HepG2 (cell line): ENCODE measurements around the gene MMP7. TPM values are rescaled to one million over a fixed set of nuclear protein-coding genes. Genes with fewer than 3 reads are reported as not detected.
"Not testable (repeated sequence)": the region's sequence is repeated elsewhere in the genome, so short reads cannot be mapped to it uniquely, and the experiment has no call there.

Experiments used
- ATAC-seq: fragments of 200-7000 bp; cut with Tn5 transposase; 3 replicates; pipeline ENCODE4 v1.9.1; 2020; ENCODE audit warnings: mild to moderate bottlenecking, moderate library complexity
- BruUV-seq: library from RNA; stranded (reverse); fragments of 400-500 nt; replicated peaks from 2 replicates; lab custom pipeline; 2021; lab: Mats Ljungman, UMichigan
- CTCF ChIA-PET: fragments of 300-600 bp; formaldehyde crosslinking; extraction: SDS; loops from one replicate; lab custom pipeline; 2021; ENCODE audit warnings: low total read pairs, inconsistent platforms, low intra/inter-chr PET ratio; lab: Yijun Ruan, JAX
- POLR2A ChIA-PET: fragments of 350-600 bp; sonication (Branson Sonifier 250); formaldehyde crosslinking; loops from one replicate; lab custom pipeline; 2020; ENCODE audit warnings: antibody characterized with exemption, inconsistent platforms; lab: Yijun Ruan, JAX
- DNase-seq: peaks from one replicate; pipeline ENCODE4 v3.0.0-alpha.2; 2015; ENCODE audit warnings: low spot score
- FAIRE-seq: peaks from 3 replicates; lab custom pipeline; 2011; peaks lifted over from hg19 to GRCh38; lab: Jason Lieb, UNC
- H2AFZ ChIP-seq: one replicate; pipeline ENCODE4 v1.6.1; 2011; ENCODE audit warnings: low read length, inconsistent platforms
- H3K27ac ChIP-seq: fragments of 300-600 bp; 3 replicates; pipeline ENCODE4 v1.8.0; 2011; ENCODE audit warnings: mixed run types, mild to moderate bottlenecking, mixed read lengths, low read length, inconsistent platforms; ENCODE audit not compliant: insufficient read depth; ENCODE audit errors: extremely low read length
- H3K27me3 ChIP-seq, 2 experiments: fragments of 200-600 bp in 1 of 2; 2 replicates in 1 of 2; 3 replicates in 1 of 2; pipeline versions ENCODE4 v1.6.0 to v1.8.0; 2011; ENCODE audit warnings: low read length in 2 of 2, mild to moderate bottlenecking in 2 of 2, moderate library complexity in 2 of 2, inconsistent platforms in 1 of 2; ENCODE audit not compliant: insufficient read depth in 2 of 2, control insufficient read depth in 1 of 2
- H3K36me3 ChIP-seq, 2 experiments: fragments of 200-600 bp in 1 of 2; replicated peaks in 1 of 2; 2 replicates in 1 of 2; 3 replicates in 1 of 2; pipeline versions ENCODE4 v1.5.1 to v1.8.0; 2011; ENCODE audit warnings: low read length in 2 of 2, inconsistent platforms in 1 of 2; ENCODE audit not compliant: insufficient read depth in 2 of 2, control insufficient read depth in 1 of 2
- H3K4me1 ChIP-seq: 2 replicates; pipeline ENCODE4 v1.5.1; 2012; ENCODE audit warnings: low read length, inconsistent platforms; ENCODE audit not compliant: insufficient read depth
- H3K4me2 ChIP-seq: 2 replicates; pipeline ENCODE4 v1.6.0; 2011; ENCODE audit warnings: low read depth, low read length, inconsistent platforms
- H3K4me3 ChIP-seq, 3 experiments: fragments of 200-600 bp in 1 of 3; sonication (generic), shearing (Covaris generic) in 1 of 3; replicated peaks in 1 of 3; 2 replicates each; pipeline ENCODE4 v1.5.1; 2011 to 2016; ENCODE audit warnings: low read length in 3 of 3, inconsistent platforms in 2 of 3, low read depth in 2 of 3, mild to moderate bottlenecking in 2 of 3, control low read depth in 1 of 3, mixed read lengths in 1 of 3; ENCODE audit not compliant: insufficient read depth in 1 of 3
- H3K79me2 ChIP-seq: one replicate; pipeline ENCODE4 v1.6.1; 2011; ENCODE audit warnings: low read length, inconsistent platforms; ENCODE audit not compliant: insufficient read depth
- H3K9ac ChIP-seq: 2 replicates; pipeline ENCODE4 v1.6.0; 2011; ENCODE audit warnings: mild to moderate bottlenecking, low read depth, low read length, inconsistent platforms; ENCODE audit not compliant: insufficient read depth
- H3K9me3 ChIP-seq: 2 replicates; pipeline ENCODE4 v1.5.1; 2012; ENCODE audit warnings: mild to moderate bottlenecking, low read length
- H4K20me1 ChIP-seq: 2 replicates; pipeline ENCODE4 v1.6.0; 2011; ENCODE audit warnings: inconsistent platforms, mild to moderate bottlenecking, low read length, moderate library complexity; ENCODE audit not compliant: insufficient read depth
- HOXA9 ChIP-seq: sonication (generic); formaldehyde crosslinking; IDR thresholded peaks from 2 replicates; pipeline ENCODE4 v1.8.1; 2022; ENCODE audit warnings: missing genetic modification reagents, mild to moderate bottlenecking, moderate library complexity, borderline replicate concordance
- SRF ChIP-seq: IDR thresholded peaks from 2 replicates; pipeline ENCODE4 v1.6.1; 2011; ENCODE audit warnings: mild to moderate bottlenecking, low read depth, low read length, moderate library complexity
- WGBS: methylation state at CpG from one replicate; pipeline ENCODE4 v1.1.6; 2017; ENCODE audit warnings: low lambda C conversion rate; 5-methylcytosine and 5-hydroxymethylcytosine counted together
- in situ Hi-C: cut with HindIII; loops from 2 replicates; pipeline ENCODE4 v1.10.0; 2017; ENCODE audit warnings: low pct_unique_long_range_greater_than_20kb; ENCODE audit not compliant: extremely low pct_ligation_motif_present
- intact Hi-C: fragments of 100-400 bp; cut with micrococcal nuclease; formaldehyde crosslinking; loops from one replicate; pipeline ENCODE4 v1.10.0; 2022; ENCODE audit not compliant: unreplicated experiment
- polyA plus RNA-seq, 8 experiments: library from polyadenylated mRNA; depleted of rRNA in 3 of 8; stranded (reverse) in 7 of 8; unstranded in 1 of 8; fragments of >200 nt; fragmentation: Illumina TruSeq in 4 of 8; extraction: Trizol in 4 of 8; gene quantifications; 2 replicates each; pipeline versions ENCODE4 v1.2.1 to v1.2.3, GENCODE V29; 2011 to 2016; ENCODE audit warnings: low read depth in 4 of 8, missing spikeins in 1 of 8, mixed read lengths in 1 of 8; ENCODE audit not compliant: insufficient read depth in 1 of 8
- total RNA-seq, 5 experiments: library from RNA; depleted of rRNA; stranded (reverse); fragments of >200 nt; fragmentation: Illumina TruSeq; extraction: Trizol; gene quantifications; 2 replicates each; pipeline ENCODE4 v1.2.3, GENCODE V29; 2016; ENCODE audit warnings: low read depth in 1 of 5
- TF ChIP-seq, protein P1 (sequence below): sonication (generic); formaldehyde crosslinking; IDR thresholded peaks from 2 replicates; pipeline ENCODE4 v1.5.0; 2020; ENCODE audit warnings: mild to moderate bottlenecking, missing genetic modification reagents
- TF ChIP-seq, protein P2 (sequence below): sonication (generic); formaldehyde crosslinking; IDR thresholded peaks from 2 replicates; pipeline ENCODE4 v1.8.0; 2022; ENCODE audit warnings: missing genetic modification reagents, mild to moderate bottlenecking, inconsistent platforms, borderline replicate concordance
- TF ChIP-seq, protein P3 (sequence below): sonication (generic); formaldehyde crosslinking; conservative IDR thresholded peaks from 2 replicates; pipeline ENCODE4 v1.8.0; 2022; ENCODE audit warnings: mild to moderate bottlenecking, moderate library complexity, missing genetic modification reagents

MMP7 gene
- total and polyA plus RNA-seq, 2 of the 13 experiments (the other 11 are each of a cell fraction or from before 2014, with no cell fraction given), result 0.17 TPM; not detected in 1

DNA sequence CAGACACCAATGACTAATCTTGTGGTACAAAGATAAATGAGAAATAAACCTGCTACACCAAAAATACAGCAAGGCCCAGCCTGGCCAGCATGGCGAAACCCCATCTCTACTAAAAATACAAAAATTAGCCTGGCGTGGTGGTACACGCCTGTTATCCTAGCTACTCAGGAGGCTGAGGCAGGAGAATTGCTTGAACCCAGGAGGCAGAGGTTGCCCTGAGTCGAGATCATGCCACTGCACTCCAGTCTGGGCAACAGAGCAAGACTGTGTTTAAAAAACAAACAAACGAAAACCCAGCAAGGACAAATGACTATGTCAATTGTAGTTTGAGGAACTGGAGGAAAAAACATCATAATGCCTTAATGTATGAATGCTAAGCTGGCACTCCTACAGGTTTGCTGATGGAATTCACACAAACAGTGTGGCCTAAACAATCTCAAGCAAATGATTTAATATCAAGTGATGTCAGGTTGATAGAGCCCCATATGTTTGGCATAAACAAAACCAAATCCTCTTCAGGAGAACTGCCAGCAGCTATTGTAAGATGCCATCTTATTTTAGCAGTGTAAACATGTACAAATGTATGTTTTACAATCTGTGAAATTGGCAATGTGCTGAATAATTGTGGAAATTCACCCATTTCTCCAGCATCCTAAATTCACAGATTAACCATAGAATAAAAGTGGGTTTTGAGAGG is 20.0 kb downstream of the MMP7 start (continued):
- TF ChIP-seq, protein P1, sequence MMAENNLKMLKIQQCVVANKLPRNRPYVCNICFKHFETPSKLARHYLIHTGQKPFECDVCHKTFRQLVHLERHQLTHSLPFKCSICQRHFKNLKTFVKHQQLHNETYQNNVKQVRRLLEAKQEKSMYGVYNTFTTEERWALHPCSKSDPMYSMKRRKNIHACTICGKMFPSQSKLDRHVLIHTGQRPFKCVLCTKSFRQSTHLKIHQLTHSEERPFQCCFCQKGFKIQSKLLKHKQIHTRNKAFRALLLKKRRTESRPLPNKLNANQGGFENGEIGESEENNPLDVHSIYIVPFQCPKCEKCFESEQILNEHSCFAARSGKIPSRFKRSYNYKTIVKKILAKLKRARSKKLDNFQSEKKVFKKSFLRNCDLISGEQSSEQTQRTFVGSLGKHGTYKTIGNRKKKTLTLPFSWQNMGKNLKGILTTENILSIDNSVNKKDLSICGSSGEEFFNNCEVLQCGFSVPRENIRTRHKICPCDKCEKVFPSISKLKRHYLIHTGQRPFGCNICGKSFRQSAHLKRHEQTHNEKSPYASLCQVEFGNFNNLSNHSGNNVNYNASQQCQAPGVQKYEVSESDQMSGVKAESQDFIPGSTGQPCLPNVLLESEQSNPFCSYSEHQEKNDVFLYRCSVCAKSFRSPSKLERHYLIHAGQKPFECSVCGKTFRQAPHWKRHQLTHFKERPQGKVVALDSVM, result peak; percentile 55; the same call in 1 of the 2 replicates
- TF ChIP-seq, protein P2, sequence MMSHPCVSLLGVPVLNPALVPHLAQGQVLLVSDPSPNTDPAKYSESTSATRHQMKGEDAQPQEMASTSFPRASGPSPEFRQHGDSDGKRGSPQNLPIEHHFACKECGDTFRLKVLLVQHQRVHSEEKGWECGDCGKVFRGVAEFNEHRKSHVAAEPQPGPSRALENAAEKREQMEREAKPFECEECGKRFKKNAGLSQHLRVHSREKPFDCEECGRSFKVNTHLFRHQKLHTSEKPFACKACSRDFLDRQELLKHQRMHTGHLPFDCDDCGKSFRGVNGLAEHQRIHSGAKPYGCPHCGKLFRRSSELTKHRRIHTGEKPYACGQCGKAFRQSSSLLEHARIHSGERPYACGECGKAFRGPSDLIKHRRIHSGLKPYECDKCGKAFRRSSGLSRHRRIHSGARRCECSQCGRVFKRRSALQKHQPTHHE (CRISPR knock-in tag), result no peak
- TF ChIP-seq, protein P3, sequence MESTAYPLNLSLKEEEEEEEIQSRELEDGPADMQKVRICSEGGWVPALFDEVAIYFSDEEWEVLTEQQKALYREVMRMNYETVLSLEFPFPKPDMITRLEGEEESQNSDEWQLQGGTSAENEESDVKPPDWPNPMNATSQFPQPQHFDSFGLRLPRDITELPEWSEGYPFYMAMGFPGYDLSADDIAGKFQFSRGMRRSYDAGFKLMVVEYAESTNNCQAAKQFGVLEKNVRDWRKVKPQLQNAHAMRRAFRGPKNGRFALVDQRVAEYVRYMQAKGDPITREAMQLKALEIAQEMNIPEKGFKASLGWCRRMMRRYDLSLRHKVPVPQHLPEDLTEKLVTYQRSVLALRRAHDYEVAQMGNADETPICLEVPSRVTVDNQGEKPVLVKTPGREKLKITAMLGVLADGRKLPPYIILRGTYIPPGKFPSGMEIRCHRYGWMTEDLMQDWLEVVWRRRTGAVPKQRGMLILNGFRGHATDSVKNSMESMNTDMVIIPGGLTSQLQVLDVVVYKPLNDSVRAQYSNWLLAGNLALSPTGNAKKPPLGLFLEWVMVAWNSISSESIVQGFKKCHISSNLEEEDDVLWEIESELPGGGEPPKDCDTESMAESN (CRISPR knock-in tag), result no peak
- TF ChIP-seq SRF (no peak), HOXA9 (no peak)

DNA sequence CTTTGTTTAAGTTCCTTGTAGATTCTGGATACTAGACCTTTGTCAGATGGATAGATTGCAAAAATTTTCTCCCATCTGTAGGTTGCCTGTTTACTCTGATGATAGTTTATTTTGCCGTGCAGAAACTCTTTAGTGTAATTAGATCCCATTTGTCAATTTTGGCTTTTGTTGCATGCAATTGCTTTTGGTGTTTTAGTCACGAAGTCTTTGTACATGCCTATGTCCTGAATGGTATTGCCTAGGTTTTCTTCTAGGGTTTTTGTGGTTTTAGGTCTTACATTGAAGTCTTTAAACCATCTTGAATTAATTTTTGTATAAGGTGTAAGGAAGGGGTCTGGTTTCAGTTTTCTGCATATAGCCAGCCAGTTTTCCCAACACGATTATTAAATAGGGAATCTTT is 27.7 kb downstream of the MMP7 start:
- H4K20me1 ChIP-seq, H3K4me2 ChIP-seq, intact Hi-C loops, H2AFZ ChIP-seq, DNase-seq, H3K9ac ChIP-seq, ATAC-seq, H3K4me1 ChIP-seq, H3K4me3 ChIP-seq, CTCF ChIA-PET, FAIRE-seq, H3K9me3 ChIP-seq, in situ Hi-C loops, H3K27me3 ChIP-seq, H3K79me2 ChIP-seq, H3K27ac ChIP-seq, POLR2A ChIA-PET, H3K36me3 ChIP-seq, BruUV-seq: not testable (repeated sequence)
- WGBS, result 23% methylated on average over 3 of the region's 3 CpGs
